Measurements from ENCODE around the gene CTNNA2.
"Not testable (repeated sequence)": the region's sequence is repeated elsewhere in the genome, so short reads cannot be mapped to it uniquely, and the experiment has no call there.

The CTNNA2 gene

GRCh38 chr2:80032684-80033083, 519.8 kb downstream of the CTNNA2 start:
- DNase-seq (ENCODE audit: low read depth), result not testable (repeated sequence)

GRCh38 chr2:80035749-80036285, 523.0 kb downstream of the CTNNA2 start:
- no peak for DNase-seq (ENCODE audit: low read depth)

DNA sequence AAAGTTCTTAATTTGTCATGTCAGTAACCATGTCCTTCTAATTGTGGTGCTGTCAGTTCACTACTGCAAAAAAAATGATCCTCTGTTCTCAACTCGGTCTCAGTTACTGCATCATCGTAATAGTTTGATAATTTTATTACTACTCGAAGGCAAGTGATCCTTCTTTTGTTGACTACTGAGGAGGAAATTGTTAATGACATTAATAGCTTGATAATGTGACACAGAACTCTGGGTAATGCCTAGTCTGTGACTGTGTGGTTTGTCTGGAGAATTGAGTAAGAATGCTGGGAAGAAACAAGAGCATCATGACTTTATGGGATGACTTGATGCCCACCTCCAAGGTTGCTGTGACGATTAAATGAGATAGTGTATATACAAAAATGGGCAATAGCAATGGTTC, 524.5 kb downstream of the CTNNA2 start:
- DNase-seq (ENCODE audit: low read depth), result no peak

DNA sequence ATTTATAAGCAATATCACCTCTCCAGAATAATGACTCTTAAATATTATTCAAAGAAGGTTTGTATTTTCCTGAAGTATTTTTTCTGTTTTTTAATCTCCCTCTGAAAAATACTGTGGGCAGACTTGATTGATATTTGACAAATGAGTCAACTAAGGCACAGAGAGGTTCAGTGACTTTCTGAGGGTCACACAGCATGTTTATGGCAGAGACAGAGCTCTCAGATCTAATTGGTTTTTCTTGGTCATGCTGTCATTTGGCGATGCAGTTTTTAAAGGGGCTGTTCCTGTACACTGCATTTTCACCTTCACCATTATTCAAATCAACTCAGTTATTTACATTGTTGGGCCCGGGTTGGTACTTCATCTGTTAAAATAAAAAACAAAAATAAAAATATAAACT, 527.4 kb downstream of the CTNNA2 start:
- no peak for DNase-seq (ENCODE audit: low read depth)

GRCh38 chr2:80042635-80043034, 529.8 kb downstream of the CTNNA2 start:
- no peak for DNase-seq (ENCODE audit: low read depth)

DNA sequence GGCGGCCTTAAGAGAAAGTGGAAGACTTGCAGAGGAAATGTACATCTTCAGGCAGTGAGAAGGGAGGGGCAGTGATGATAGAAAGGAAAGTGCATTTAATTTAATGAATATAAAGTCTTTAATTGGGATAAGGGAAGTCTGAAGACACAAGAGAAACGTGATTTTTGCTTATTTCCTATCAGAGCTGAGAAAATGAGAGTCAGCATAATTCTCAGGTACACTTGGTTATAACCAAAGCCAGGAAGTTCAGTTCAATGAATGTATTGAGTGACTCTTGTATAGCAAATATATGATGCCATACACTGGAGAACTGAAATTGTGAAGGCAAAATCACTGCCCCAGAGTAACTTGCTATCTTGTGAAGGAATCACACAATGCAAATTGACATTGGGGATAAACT, 535.4 kb downstream of the CTNNA2 start:
- DNase-seq (ENCODE audit: low read depth), result no peak

- no peak for DNase-seq (ENCODE audit: low read depth)
Observed at GRCh38 chr2:80050246-80050645, 537.4 kb downstream of the CTNNA2 start.

- DNase-seq (ENCODE audit: low read depth), result no peak
Observed at GRCh38 chr2:80053522-80054345, 540.9 kb downstream of the CTNNA2 start.

DNA sequence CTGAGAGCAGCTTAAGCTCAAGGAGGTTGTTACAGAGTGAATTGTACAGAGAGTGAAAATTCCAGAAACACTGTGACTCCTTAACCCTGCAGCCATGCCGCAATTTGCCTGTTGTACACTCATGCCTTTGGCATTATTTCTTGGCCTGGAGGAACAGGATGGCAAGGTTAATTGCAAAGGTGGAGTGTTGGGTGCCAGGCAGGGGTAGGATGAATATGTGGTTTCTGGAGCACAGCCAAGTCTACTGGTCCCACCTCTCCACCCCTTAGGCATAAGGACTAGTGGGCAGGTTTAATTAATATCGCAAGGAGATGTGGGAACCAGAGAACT, 541.5 kb downstream of the CTNNA2 start:
- DNase-seq (ENCODE audit: low read depth), result no peak

- DNase-seq (ENCODE audit: low read depth), result no peak
Observed at GRCh38 chr2:80057956-80058355, 545.1 kb downstream of the CTNNA2 start.

GRCh38 chr2:80058562-80058961, 545.7 kb downstream of the CTNNA2 start:
- DNase-seq (ENCODE audit: low read depth), result no peak

- DNase-seq (ENCODE audit: low read depth), result no peak
Observed at GRCh38 chr2:80059447-80059846, 546.6 kb downstream of the CTNNA2 start.

GRCh38 chr2:80061881-80062280, 549.0 kb downstream of the CTNNA2 start:
- no peak for DNase-seq (ENCODE audit: low read depth)

DNA sequence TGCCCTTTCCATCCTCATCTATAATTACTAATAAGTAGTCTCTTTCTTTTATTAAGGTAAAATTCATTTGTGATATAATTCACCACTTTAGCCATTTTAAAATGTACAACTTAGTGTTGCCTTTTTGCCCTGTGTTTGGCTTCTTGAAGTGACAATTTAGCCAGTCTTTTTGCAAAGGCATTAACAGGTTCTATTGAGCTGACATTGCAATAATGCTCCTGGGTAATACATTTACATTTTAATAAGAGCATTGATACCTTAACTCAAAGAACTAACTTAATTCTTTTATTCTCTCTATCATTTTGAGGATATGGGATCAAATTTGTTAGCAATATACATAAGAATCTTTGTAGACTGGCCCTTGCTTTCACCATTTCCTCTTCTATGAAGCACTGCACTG, 549.4 kb downstream of the CTNNA2 start:
- no peak for DNase-seq (ENCODE audit: low read depth)

DNA sequence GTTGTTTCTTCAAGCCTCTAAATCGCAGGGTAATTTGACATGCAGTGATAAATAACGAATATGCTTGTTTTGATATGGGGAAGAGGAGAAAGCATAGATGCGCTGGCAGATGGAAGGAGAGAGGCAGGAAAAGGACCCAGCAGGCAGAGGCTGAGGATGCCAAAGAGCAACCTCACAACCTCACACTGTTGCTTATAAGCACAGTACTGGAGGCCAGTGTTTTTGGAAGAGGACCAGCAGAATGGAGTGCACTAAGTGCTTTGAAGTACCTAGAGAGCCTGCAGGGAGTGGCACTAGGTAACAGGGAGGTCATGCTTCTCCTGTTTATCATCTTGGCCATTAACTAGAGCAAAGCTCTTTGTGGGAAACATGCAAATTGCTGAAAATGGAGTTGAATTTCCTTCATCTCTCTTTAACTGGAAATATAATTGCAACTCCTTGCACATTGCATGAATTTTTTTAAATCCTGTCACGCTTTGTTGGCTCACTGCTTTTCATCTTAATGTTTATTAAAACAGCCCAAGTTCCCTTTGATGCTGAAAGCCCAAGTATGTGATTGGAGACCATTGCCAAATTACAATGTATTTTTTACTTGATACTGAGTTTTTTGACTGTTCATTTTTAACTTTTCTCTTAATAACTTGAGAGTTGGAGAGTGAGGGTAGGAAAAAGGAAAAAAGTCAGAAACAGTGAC, 555.3 kb downstream of the CTNNA2 start:
- DNase-seq (ENCODE audit: low read depth), result no peak

- no peak for DNase-seq (ENCODE audit: low read depth)
Observed at GRCh38 chr2:80070587-80070986, 557.7 kb downstream of the CTNNA2 start.

DNA sequence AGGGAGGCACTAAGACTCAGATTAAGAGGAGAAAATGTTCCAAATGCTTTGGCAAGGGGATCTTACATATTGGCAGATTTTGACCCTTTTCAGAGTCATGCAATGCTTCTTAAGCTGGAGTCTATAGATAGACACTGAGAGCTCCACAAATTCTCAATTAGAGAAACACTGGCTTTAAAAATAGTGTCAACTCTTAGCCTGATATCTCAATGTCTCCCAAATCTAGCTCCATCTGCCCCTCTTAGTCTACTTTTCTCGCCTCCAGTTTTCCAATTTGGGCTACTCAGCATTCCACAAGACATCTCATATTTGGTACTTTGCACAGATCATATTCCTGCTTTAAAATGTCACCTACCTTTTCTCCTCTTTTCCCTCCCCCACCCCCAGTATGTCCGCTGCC, 559.1 kb downstream of the CTNNA2 start:
- no peak for DNase-seq (ENCODE audit: low read depth)

- DNase-seq (ENCODE audit: low read depth), result no peak
Observed at GRCh38 chr2:80073134-80073561, 560.3 kb downstream of the CTNNA2 start.

GRCh38 chr2:80074321-80075070, 561.6 kb downstream of the CTNNA2 start:
- no peak for DNase-seq (ENCODE audit: low read depth)

DNA sequence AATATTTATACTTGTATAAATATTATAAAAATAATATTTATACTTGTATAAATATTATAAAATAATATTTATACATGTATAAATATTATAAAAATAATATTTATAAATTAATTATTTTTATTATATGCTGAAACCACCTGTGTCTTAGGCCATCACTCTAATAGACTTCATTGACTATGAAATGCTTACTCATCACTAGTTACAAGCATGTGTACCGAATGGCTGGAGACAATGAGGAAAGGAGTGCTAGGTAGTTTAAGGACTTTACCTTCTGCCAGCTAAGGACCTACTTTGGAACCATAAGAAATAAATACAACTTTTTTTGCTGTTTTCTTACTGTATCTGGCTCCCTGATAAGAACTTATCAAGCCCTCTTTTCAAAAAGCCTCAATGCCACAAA, 562.9 kb downstream of the CTNNA2 start:
- no peak for DNase-seq (ENCODE audit: low read depth)

DNA sequence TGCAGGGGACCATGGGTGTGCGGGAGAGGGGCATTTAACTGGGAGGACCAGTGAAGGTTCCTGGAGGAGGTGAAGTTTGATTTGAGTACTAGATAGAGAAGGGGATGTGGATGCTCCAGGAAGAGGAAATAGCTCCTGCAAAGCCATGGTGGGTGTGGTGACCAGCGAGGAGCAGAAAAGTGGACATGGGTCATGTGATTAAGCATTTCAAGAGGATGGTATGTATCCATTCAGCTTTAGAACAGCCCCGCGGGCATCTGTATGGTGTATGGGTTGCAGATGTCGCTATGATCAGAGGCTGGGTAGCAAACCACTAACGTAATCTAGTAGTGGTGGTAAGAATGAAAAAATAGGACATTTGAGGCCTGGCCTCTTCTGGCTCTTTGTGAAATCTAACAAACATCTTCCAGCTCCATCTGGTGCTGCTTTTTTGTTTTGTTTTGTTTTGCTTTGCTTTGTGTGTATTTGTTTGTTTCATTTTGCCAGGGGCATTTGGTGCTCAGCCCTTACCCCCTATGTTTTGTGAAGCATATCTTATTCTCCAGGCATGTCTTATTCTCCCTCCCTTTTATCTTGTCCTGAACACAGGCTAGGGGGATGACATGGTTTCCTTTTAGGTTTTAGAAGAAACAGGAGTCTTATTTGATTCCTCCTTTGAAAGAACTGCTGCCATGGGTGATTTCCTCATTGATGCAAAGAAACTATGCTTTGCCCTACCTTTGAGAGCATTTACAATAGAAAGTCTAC, 565.6 kb downstream of the CTNNA2 start:
- no peak for DNase-seq (ENCODE audit: low read depth)

DNA sequence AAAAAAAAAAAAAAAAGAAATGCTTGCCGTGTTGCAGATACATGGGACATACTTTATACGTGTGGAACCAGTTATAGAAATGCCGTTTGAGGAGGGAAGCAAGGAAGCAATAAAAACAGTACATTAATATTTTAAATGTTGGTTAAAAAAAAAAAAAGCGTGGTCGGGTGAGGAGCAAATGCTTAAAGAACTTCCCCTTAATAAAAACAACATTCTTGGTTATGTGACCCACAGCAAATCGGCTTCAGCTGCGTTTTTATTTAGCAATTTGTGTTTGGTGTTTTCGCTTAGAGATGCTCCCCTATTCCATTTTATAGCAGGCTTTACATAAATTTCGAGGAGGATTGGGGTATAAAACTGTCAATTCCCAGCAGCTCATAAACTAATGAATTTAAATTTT, 568.1 kb downstream of the CTNNA2 start:
- DNase-seq (ENCODE audit: low read depth), result no peak

Measured in activated T-helper 1 cell treated with Interleukin-2 at 50 U/mL for 16 hours (primary cell).